Measurements from ENCODE around the gene TFB1M. TPM values are rescaled to one million over a fixed set of nuclear protein-coding genes. Genes with fewer than 3 reads are reported as not detected.

TFB1M gene
- total RNA-seq, 1 donor from 2014 or later: 24.1 TPM

DNA sequence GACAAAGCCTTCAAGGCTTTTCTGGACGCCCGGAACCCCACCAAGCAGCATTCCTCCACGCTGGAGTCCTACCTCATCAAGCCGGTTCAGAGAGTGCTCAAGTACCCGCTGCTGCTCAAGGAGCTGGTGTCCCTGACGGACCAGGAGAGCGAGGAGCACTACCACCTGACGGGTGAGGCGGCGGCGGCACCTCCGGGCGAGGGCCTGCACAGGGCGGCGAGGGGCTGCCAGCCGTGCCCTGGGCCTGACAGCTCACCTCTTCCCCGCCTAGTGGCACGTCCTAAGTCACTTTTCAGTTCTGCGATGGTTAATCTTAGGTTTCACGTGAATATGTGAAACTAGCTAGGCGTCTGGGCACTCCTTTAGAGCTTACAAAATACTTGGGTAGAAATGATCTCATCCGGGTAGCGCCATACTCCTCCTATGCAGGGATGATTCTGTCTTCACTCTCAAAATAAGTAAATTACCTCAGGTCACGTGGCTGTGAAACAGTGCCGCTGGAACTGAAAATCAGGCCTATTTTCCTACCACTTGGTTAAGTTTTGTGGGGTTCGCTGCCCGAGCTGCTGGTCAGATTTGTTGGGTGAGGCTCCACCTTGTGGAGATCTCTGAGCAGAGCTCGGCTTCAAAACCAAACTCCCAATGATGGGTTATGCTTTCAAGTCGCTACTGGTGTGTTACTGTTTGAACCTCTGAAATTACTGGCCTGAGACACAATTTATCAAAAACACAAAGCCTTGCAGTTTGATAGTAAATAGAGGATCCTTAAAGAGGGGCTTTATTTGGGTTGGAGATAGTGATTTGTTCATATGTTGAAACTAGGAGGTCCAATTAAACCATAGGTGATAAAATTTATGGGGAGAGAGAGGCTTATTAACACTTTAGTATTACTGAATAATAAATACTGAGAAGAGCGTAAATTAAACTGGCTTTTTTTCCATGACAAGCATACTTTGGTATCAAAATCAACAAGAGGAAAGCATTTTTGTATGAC lies 66.0 kb downstream of the TFB1M start:
- H3K27me3 Mint-ChIP-seq (ENCODE audit: insufficient read depth, low read depth): no peaks in the 10 kb centered on the region
- TF ChIP-seq EZH2 (IDR thresholded peaks at IDR 0.05): no peak
- TF ChIP-seq, protein P1, sequence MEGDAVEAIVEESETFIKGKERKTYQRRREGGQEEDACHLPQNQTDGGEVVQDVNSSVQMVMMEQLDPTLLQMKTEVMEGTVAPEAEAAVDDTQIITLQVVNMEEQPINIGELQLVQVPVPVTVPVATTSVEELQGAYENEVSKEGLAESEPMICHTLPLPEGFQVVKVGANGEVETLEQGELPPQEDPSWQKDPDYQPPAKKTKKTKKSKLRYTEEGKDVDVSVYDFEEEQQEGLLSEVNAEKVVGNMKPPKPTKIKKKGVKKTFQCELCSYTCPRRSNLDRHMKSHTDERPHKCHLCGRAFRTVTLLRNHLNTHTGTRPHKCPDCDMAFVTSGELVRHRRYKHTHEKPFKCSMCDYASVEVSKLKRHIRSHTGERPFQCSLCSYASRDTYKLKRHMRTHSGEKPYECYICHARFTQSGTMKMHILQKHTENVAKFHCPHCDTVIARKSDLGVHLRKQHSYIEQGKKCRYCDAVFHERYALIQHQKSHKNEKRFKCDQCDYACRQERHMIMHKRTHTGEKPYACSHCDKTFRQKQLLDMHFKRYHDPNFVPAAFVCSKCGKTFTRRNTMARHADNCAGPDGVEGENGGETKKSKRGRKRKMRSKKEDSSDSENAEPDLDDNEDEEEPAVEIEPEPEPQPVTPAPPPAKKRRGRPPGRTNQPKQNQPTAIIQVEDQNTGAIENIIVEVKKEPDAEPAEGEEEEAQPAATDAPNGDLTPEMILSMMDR (IDR thresholded peaks at IDR 0.05): peak; percentile 78
- H3K79me2 ChIP-seq (ENCODE audit: low read depth): no peaks in the 10 kb centered on the region
- peaks cover 10% of the 10 kb centered on the region for H3F3A ChIP-seq (ENCODE audit: low read depth)
- no peaks in the 10 kb centered on the region for H3K36me3 ChIP-seq
- peaks cover 16% of the 10 kb centered on the region for H3K4me1 Mint-ChIP-seq
- no peaks in the 10 kb centered on the region for H4K20me1 ChIP-seq (ENCODE audit: low read depth)
- no peak overlapping the region for H3K9ac ChIP-seq
- peak overlapping the region; percentile 21 for H3K27ac Mint-ChIP-seq
- peaks cover 38% of the 10 kb centered on the region for H3K36me3 Mint-ChIP-seq
- no peaks in the 10 kb centered on the region for H3K27me3 ChIP-seq
- no peak overlapping the region for H3K4me3 Mint-ChIP-seq
- peak; percentile 74 for DNase-seq (ENCODE audit: low spot score)
- H3K4me1 ChIP-seq: peaks cover 3% of the 10 kb centered on the region
- no peak overlapping the region for H2AFZ ChIP-seq (replicated peaks)
- no peaks in the 10 kb centered on the region for H3K9me3 ChIP-seq (ENCODE audit: low read depth)
- H3K4me2 ChIP-seq: no peak overlapping the region
- H3K9me3 Mint-ChIP-seq: no peaks in the 10 kb centered on the region
- H3K27ac ChIP-seq: no peak overlapping the region
- no peak overlapping the region for H3K4me3 ChIP-seq

DNA sequence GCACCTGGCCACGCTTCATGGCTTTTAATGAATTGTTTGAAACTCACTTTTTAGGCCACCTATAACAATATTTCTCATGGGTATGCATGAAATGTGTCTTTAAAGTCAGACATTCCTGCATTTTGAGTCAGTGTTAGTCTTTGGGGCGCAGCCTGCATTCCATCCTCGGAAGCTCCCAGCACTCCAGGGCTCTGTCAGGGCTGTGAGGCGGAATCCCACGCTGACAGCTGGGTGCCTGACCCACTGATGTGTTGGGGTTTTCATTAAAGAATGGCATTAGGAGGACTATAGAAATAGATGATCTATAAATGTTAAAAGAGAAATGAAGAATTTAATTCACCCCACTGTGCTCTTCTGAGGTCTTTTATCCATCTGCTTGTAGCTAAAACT lies 66.7 kb downstream of the TFB1M start:
- Histone ChIP-seq H3K4me2 (no peak overlapping the region), H3K9ac (no peak overlapping the region), H3K27me3 (no peaks in the 10 kb centered on the region), H3K36me3 (no peaks in the 10 kb centered on the region), H3K27ac (no peak overlapping the region), H3K79me2 (ENCODE audit: low read depth) (no peaks in the 10 kb centered on the region), H4K20me1 (ENCODE audit: low read depth) (no peaks in the 10 kb centered on the region), H3F3A (ENCODE audit: low read depth) (peaks cover 10% of the 10 kb centered on the region), H3K4me1 (no peaks in the 10 kb centered on the region), H2AFZ (replicated peaks) (no peak overlapping the region), H3K9me3 (ENCODE audit: low read depth) (no peaks in the 10 kb centered on the region), H3K4me3 (no peak overlapping the region)
- Mint-ChIP-seq H3K27me3 (ENCODE audit: insufficient read depth, low read depth) (no peaks in the 10 kb centered on the region), H3K27ac (no peak overlapping the region), H3K4me1 (peaks cover 9% of the 10 kb centered on the region), H3K9me3 (no peaks in the 10 kb centered on the region), H3K36me3 (peaks cover 32% of the 10 kb centered on the region), H3K4me3 (no peak overlapping the region)
- no peak for TF ChIP-seq EZH2 (IDR thresholded peaks at IDR 0.05)
- TF ChIP-seq EZH2phosphoT487 (IDR thresholded peaks at IDR 0.05): no peak
- TF ChIP-seq, protein P1 (IDR thresholded peaks at IDR 0.05): no peak
- no peak for DNase-seq (ENCODE audit: low spot score)

DNA sequence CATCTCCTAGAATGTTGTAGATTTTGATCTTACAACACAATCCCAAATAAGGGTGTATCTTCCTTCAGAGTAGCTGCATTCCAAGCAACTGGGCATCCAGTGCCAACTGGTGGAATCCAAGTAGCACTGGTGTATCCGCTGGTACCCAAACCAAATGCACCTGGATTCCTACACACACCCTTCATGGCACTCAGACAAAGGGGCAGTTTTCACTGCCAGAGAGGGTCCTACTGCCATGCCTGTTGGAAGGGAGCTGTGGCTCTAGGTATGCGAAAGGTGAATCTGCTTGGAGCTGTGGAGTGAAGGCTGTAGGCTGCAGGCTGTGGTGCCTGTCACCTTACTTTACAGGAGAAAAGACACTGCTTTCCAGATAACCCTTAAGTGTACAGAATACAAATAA lies 67.5 kb downstream of the TFB1M start:
- H3K36me3 Mint-ChIP-seq: peaks cover 35% of the 10 kb centered on the region
- Histone ChIP-seq H3K27ac (no peak overlapping the region), H4K20me1 (ENCODE audit: low read depth) (no peaks in the 10 kb centered on the region), H3K4me1 (no peaks in the 10 kb centered on the region), H2AFZ (replicated peaks) (no peak overlapping the region), H3K4me2 (no peak overlapping the region), H3F3A (ENCODE audit: low read depth) (peaks cover 10% of the 10 kb centered on the region), H3K36me3 (no peaks in the 10 kb centered on the region), H3K4me3 (no peak overlapping the region), H3K9me3 (ENCODE audit: low read depth) (no peaks in the 10 kb centered on the region), H3K9ac (no peak overlapping the region), H3K79me2 (ENCODE audit: low read depth) (no peaks in the 10 kb centered on the region), H3K27me3 (no peaks in the 10 kb centered on the region)
- peaks cover 8% of the 10 kb centered on the region for H3K4me1 Mint-ChIP-seq
- DNase-seq (ENCODE audit: low spot score): no peak
- H3K27me3 Mint-ChIP-seq (ENCODE audit: insufficient read depth, low read depth): no peaks in the 10 kb centered on the region
- no peaks in the 10 kb centered on the region for H3K9me3 Mint-ChIP-seq
- H3K27ac Mint-ChIP-seq: no peak overlapping the region
- no peak overlapping the region for H3K4me3 Mint-ChIP-seq
- TF ChIP-seq EZH2phosphoT487 (IDR thresholded peaks at IDR 0.05) (no peak), EZH2 (IDR thresholded peaks at IDR 0.05) (no peak)
- TF ChIP-seq, protein P1 (IDR thresholded peaks at IDR 0.05): no peak
